Left hindlimb (tissue), 1 donor: ENCODE data around the gene MYH16.
"Not testable (repeated sequence)": the region's sequence is repeated elsewhere in the genome, so short reads cannot be mapped to it uniquely, and the experiment has no call there.

Experiments used
- DNase-seq: peaks from one replicate; pipeline ENCODE4 v3.0.0-alpha.2; 2018

Gene MYH16

GRCh38 chr7:99272476-99273045, at the start of gene MYH16:
MYH16 (plus strand) TSS chr7:99272839.
- DNase-seq, result no peak

- not testable (repeated sequence) for DNase-seq
Measured at GRCh38 chr7:99224263-99224898, 48.3 kb upstream of the MYH16 start.

- no peak for DNase-seq
Measured at GRCh38 chr7:99224899-99225265, 47.8 kb upstream of the MYH16 start.

GRCh38 chr7:99229234-99229633, 43.4 kb upstream of the MYH16 start:
- DNase-seq, result no peak

DNA sequence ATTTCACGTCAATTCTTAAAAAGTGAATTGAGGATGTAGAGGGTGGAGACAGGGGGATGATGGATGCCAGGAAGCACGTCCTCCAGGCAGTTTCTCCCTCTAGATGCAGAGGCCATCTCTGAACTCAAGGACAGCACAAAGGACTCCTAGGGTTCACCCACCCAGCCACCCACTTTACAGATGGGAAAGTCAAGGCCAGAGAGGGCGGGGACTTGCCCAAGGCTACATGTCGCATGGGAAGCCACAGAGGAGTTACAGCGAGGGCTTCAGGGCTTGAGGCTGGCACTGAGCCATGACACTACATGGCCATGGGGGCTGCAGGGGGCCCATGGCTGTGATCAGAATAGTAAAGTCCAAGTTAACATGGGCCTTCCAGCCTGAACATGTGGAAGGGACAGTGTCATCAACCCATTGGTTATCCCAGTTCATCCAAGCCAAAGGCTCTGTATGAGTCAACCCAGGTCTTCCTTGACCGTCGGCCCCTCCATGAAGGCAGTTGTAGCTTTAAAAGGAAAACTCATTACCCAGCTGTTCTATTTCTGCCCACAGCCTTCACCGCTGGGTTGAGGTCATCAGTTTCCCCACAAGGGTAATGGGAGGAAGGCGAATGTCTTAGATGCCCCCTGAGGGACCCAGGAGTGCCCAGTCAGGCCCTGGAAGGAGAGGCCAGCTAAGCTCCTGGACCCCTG, 40.4 kb upstream of the MYH16 start:
- no peak for DNase-seq

DNA sequence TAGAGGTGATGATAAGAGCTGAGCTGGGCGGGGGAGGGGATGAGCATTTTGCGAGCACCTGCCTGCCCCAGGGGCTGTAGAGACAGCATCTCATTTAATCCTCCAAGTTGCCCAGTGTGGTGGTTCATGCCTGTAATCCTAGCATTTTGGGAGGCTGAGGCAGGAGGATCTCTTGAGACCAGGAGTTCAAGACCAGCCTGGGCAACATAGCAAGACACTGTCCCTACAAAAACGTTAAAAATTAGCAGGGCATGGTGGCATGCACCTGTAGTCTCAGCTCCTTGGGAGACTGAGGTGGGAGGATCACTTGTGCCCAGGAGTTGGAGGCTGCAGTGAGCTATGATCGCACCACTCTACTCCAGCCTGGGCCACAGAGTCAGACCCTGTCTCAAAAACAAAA, 39.7 kb upstream of the MYH16 start:
- DNase-seq, result not testable (repeated sequence)

GRCh38 chr7:99234185-99234584, 38.5 kb upstream of the MYH16 start:
- no peak for DNase-seq

- no peak for DNase-seq
Measured at GRCh38 chr7:99235925-99236324, 36.7 kb upstream of the MYH16 start.

- DNase-seq, result not testable (repeated sequence)
Measured at GRCh38 chr7:99237876-99238275, 34.8 kb upstream of the MYH16 start.

- DNase-seq, result no peak
Measured at GRCh38 chr7:99238558-99239341, 33.9 kb upstream of the MYH16 start.

DNA sequence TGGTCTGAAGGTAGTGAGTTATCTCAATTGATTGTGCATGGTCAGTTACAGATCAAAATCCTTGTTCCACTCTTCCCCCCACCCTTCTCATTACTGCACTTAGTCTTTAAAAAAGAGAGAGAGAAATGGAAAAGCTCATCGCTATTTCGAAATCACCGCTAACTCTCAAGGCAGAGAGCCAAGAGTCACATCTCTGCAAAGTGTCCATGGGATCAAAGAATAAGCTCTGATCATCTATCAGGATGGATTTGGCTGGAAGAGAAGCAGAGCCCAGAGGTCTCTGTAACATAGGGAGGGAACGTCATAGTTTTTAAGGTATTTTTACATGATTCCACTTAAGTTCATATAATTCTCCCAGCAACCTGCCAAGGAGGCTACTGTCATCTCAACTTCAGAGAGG, 30.0 kb upstream of the MYH16 start:
- DNase-seq, result no peak

DNA sequence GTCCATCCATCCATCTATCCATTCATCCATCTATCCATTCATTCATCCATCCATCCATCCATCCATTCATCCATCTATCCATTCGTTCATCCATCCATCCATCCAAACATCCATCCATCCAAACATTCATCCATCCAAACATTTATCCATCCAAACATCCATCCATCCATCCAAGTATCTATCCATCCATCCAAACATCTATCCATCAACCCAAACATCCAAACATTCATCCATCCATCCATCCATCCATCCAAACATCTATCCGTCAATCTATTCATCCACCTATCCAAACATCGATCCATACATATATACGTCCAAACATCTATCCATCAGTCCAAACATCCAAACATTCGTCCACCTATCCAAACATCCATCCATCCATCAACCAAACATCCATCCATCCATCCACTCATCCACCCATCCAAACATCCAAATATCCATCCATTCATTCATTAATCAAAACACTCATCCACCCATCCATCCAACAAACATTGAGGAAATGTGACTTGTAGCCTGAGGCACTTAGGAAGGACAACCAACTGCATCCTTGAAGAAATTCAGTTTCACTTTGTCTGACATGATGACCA, 28.8 kb upstream of the MYH16 start:
- DNase-seq, result no peak

GRCh38 chr7:99244939-99245338, 27.7 kb upstream of the MYH16 start:
- DNase-seq, result no peak

DNA sequence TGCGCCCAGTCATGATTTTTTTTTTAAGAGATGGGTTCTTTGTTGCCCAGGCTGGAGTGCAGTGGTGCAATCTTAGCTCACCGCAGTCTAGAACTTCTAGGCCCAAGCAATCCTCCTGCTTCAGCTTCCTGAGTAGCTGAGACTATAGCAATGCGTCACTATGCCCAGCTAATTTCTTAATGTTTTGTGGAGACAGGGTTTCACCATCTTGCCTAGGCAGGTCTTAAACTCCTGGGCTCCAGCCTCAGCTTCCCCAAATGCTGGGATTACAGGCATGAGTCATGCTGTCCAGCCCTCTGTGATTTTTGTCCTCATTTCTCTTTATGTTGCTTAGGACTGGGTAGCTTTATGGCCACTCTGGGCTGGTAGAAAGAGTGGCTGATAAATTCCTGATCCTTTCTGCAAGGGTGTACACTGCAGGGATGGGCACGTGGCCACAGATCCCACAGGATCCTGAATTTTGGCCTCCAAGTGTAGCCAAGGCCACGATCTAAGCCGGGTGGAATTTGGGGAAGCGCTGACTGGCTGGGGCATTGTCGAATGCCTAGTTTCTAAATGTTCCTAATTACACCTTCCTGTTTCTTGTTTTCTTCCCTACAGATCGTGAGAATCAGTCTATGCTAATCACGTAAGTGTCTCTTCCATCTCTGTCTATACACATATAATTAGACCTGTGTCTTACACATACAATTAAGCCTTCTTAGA, 24.1 kb upstream of the MYH16 start:
- DNase-seq, result no peak

DNA sequence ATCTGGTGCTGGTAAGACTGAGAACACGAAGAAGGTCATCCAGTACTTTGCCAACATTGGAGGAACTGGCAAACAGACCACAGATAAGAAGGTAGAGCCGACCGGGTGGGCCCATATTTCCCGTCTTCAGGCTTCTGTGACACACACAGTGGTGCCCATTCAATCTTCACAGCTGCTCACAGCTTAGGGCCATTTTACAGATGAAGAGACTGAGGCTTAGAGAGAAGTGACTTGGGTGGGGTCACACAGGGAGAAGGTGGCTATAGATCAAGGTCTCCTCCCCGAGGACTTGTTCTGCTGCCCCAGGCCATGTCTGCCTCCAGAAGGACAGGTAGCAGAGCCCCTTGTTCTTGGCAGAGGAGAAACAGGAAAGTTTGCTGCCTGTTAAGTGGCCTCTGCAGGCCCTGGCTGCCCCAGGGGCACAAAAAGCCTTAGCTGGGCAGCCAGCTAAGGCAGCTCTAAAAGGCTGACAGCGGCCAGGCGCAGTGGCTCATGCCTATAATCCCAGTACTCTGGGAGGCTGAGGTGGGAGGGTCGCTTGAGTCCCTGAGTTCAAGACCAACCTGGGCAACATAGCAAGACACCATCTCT, 22.6 kb upstream of the MYH16 start:
- no peak for DNase-seq

DNA sequence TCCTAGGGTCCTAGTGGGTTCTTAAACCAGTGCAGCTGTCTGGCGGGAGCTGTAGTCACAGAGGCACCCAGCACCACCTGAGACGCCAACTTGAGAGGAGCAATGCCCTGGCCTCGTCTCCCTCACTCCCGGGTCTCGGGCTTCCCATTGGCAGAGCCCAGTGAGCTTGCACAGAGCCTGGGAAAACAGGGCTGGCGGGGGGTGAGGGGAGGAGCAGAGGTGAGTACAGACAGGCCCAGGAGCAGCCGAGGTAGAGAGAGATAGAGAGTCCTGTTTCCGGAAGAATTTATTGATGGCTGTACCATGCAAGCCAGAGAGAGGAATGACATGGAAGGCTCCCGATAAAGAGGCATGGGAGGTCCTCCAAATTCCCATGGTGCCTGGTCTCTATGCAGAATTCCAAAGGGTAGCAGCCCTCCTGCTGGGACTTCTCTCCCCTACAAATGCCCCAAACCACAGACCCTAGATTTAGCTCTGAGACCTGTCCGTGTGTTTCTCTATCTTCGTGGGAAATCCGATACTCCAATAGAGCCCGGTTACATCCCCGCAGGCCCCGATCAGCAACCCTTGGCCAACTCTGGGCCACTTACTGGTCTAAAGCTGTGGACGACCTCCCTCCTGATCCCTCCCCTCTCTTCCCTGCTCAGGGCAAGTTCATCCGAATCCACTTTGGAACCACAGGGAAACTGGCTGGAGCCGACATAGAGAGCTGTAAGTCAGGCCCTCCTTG, 20.3 kb upstream of the MYH16 start:
- DNase-seq, result no peak

DNA sequence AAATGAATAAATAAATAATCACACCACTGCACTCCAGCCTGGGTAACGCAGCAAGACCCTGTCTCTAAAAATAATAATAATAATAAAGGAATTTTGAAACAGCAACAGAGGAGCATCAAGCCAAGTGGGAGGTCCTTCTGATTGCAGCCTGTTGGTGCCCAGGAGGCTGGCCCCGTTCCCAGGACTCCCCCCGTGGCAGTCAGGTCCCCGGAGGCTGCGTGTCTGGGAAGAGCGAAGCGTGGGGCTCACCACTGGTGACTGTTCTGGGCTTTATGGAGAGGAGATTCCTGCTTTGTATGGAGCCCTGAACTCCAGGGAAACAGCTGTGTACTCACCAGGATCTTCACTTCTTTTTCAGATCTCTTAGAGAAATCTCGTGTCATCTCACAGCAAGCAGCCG, 19.3 kb upstream of the MYH16 start:
- no peak for DNase-seq

GRCh38 chr7:99254390-99254789, 18.2 kb upstream of the MYH16 start:
- no peak for DNase-seq

DNA sequence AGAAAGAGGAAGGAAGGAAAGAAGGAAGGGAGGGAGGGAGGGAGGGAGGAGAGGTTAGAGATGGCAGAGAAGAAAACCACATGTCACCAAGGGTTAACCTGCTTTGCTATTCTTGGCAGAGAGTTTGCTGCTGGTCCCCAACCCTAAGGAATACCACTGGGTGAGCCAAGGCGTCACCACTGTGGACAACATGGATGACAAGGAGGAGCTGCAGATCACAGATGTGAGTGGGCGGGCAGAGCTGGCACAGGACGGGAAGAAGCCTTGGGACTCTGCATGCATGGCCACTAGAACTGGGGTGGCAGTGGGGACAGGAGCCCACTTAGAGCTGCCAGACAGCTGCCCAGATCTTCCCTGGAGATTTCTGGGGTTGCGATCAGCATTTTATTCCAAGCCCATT, 17.2 kb upstream of the MYH16 start:
- no peak for DNase-seq

DNA sequence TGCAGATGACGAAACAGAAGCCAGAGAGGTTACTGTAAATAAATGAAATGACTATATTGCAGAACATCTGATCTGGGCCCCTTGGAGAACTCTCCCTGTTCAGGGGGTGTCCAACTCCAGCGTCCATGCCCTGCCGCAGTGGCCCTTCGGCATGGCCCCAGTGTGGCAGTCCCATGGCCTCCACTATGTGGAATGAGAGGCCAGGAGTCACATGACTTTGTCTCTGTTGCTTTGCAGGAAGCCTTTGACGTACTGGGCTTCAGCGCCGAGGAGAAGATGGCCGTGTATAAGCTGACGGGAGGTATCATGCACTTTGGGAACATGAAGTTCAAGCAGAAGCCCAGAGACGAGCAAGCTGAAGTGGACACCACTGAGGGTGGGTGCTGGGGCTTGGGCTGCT, 15.6 kb upstream of the MYH16 start:
- DNase-seq, result no peak

DNA sequence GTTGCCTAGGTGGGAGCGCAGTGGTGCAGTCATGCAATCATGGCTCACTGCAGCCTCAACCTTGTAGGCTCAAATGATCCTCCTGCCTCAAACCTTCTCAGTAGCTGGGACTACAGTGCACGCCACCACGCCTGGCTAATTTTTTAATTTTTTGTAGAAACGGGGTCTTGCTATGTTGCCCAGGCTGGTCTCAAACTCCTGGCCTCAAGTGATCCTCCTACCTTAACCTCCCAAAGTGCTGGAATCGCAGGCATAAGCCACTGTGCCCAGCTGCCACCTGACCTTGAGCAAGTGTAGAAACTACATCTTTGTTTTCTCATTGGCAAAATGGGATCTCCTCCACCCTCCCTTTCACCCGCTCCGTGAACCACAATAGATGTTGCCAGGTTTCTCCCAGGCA, 15.0 kb upstream of the MYH16 start:
- no peak for DNase-seq

- no peak for DNase-seq
Measured at GRCh38 chr7:99258501-99258900, 14.1 kb upstream of the MYH16 start.
